ENCODE results near the gene ARRDC1.

The ARRDC1 gene

DNA sequence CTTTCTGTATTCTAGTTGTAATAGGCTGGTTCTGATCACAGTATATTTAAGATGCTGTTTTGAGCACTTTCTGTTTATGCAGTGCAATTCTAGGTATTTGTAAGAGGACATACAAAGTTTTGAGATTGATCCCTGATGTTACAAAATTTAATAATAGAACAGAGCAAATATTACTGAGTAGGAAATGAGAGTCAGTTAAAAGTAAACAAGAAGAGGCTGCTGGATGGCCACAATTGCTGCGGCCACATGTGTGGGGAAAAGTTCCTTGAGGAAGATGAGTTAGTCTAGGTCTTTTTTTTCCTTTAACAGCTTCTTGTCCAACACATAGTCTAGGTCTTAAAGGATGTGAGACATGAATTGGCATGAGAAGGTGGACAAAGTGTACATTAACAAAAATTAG is 24.6 kb downstream of the ARRDC1 start:
- peaks cover 15 to 42% of the 10 kb centered on the region in 2 donors for H3K36me3 Mint-ChIP-seq
- no peaks in the 10 kb centered on the region for H3K9me3 Mint-ChIP-seq
- H3K27ac Mint-ChIP-seq: no peak overlapping the region
- no peaks in the 10 kb centered on the region for H3K27me3 Mint-ChIP-seq
- H3K4me3 Mint-ChIP-seq: no peak overlapping the region
- peaks cover 37 to 66% of the 10 kb centered on the region in 2 donors for H3K4me1 Mint-ChIP-seq
- no peak for DNase-seq
- ATAC-seq (replicated peaks): no peak

DNA sequence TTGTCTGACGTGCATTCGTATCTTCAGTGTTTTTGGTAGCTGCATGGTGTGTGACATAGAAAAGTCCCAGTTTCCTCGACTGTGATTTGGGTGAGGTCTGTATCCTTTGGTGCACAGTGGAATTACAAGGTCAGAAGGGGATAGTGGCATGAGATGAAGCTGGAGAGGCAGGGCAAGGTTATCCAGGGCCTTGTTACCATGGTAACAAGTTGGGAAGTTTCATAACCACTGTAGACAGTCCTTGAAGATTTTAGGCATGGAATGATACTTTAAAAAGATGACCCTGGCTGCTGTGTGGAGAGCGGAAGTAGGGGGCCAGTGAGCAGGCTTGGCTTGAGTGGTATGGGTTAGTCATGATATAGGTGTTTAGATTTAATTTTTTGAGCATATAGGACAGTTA is 25.2 kb downstream of the ARRDC1 start:
- Mint-ChIP-seq H3K27ac (peak overlapping the region; percentile 25), H3K36me3 (peaks cover 12 to 37% of the 10 kb centered on the region in 2 donors), H3K4me1 (peaks cover 34 to 61% of the 10 kb centered on the region in 2 donors), H3K4me3 (peak overlapping the region in 1 of 2 donors; percentile 10), H3K27me3 (no peaks in the 10 kb centered on the region), H3K9me3 (no peaks in the 10 kb centered on the region)
- no peak for ATAC-seq (replicated peaks)
- no peak for DNase-seq

GRCh38 chr9:137631345-137632229 is 26.1 kb downstream of the ARRDC1 start:
- no peak for DNase-seq
- Mint-ChIP-seq H3K27ac (no peak overlapping the region), H3K4me1 (peaks cover 34 to 62% of the 10 kb centered on the region in 2 donors), H3K36me3 (peaks cover 15 to 36% of the 10 kb centered on the region in 2 donors), H3K27me3 (no peaks in the 10 kb centered on the region), H3K9me3 (no peaks in the 10 kb centered on the region), H3K4me3 (no peak overlapping the region)
- no peak for ATAC-seq (replicated peaks)

DNA sequence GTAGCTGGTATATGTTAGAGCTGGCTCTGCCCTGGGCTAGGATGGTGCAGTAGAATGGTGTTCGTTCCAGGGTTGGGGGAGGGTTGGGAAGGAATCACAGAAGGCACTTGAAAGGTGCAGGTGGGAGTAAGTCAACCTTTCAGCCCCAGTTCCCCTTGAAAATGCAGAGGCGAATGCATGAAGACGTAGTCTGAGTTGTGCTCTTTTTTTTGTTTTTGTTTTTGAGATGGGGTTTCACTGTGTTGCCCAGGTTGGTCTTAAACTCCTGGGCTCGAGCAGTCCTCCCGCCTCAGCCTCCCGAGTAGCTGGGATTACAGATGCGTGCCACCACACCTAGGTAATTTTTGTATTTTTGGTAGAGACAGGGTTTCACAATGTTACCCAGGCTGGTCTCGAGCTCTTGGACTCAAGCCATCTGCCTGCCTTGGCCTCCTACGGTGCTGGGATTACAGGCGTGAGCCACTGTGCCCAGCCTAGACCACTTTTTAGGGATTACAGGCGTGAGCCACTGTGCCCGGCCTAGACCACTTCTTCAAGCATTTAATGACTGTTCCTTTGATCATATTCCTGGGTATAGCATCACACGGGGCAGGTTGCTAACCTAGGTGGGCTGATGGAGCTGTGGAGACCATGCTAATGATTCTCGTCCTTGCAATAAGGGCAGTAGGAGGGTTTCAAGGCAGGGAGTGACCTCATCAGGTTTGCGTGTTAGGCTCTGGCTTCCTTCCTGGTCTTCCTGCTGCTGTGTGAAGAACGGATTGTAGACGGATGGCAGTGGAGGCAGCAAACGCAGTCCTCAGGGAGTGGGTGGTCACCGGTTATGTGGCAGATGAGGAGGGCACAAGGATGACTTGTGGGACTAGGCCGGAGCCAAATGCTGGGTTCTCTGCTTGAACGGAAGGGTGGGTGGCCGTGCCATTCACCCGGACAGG is 27.0 kb downstream of the ARRDC1 start:
- ATAC-seq (replicated peaks) (no peak), DNase-seq (no peak)
- peak overlapping the region; percentile 49 for H3K27ac Mint-ChIP-seq
- H3K36me3 Mint-ChIP-seq: peaks cover 19 to 36% of the 10 kb centered on the region in 2 donors
- no peaks in the 10 kb centered on the region for H3K27me3 Mint-ChIP-seq
- H3K4me3 Mint-ChIP-seq: peak overlapping the region in 1 of 2 donors; percentile 17
- H3K9me3 Mint-ChIP-seq: no peaks in the 10 kb centered on the region
- H3K4me1 Mint-ChIP-seq: peaks cover 36 to 61% of the 10 kb centered on the region in 2 donors

DNA sequence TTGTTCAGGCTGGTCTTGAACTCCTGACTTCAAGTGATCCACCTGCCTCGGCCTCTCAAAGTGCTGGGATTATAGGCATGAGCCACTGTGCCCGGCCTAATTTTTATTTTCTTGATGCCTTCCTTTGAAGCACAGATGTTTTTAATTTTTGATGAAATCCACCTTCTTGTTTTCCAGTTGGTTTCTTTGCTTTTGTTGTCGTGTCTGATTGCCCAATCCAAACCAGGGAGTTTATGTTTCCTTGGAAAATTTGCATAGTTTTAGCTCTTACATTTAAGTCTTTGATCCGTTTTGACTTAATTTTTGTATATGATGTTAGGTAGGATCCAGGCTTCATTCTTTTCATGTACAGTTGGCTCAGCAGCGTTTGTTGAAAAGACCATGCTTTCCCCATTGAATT is 28.5 kb downstream of the ARRDC1 start:
- no peak for DNase-seq
- peak overlapping the region; percentile 9 for H3K27ac Mint-ChIP-seq
- H3K9me3 Mint-ChIP-seq: no peaks in the 10 kb centered on the region
- peaks cover 32 to 60% of the 10 kb centered on the region in 2 donors for H3K4me1 Mint-ChIP-seq
- no peak for ATAC-seq (replicated peaks)
- H3K27me3 Mint-ChIP-seq: no peaks in the 10 kb centered on the region
- H3K36me3 Mint-ChIP-seq: peaks cover 22 to 35% of the 10 kb centered on the region in 2 donors
- H3K4me3 Mint-ChIP-seq: no peak overlapping the region

GRCh38 chr9:137638680-137639079 is 33.2 kb downstream of the ARRDC1 start:
- ATAC-seq (replicated peaks) (no peak), DNase-seq (no peak)
- peak overlapping the region; percentile 71 to 72 for H3K4me3 Mint-ChIP-seq
- peak overlapping the region; percentile 54 for H3K27ac Mint-ChIP-seq
- H3K4me1 Mint-ChIP-seq: peaks cover 25 to 60% of the 10 kb centered on the region in 2 donors
- peaks cover 30 to 39% of the 10 kb centered on the region in 2 donors for H3K36me3 Mint-ChIP-seq
- no peaks in the 10 kb centered on the region for H3K27me3 Mint-ChIP-seq
- no peaks in the 10 kb centered on the region for H3K9me3 Mint-ChIP-seq

DNA sequence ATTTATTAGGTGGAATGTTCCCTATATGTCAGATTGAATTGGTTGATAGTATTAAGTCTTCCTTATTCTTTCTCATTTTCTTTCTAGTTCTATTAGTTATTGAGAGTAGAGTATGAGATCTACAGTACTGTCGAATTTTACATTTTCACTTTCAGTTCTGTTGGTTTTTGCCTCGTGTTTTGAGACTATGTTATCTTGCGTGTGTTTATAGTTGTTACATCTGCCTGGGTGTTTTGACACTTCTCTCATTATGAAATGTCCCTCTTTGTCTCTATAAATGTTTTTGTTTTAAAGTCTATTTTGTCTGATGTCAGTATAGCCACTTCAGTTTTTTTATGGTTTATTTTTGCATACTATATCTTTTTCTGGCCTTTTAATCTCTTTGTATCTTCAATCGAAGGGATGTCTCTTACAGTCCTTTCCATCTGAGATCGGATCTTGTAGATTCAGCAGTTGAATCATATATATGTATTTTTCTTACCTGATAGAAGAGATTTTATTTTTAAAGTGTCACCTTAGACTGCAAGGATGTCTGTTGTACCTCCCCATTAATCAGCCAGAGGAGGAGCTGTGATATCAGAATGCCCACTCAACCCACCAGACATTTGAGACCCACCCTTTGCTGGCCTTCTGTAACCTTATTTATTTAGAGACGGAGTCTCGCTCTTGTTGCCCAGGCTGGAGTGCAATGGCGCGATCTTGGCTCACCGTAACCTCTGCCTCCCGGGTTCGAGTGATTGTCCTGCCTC is 34.0 kb downstream of the ARRDC1 start:
- DNase-seq (no peak), ATAC-seq (replicated peaks) (peak; percentile 71 to 72)
- peaks cover 34 to 38% of the 10 kb centered on the region in 2 donors for H3K36me3 Mint-ChIP-seq

DNA sequence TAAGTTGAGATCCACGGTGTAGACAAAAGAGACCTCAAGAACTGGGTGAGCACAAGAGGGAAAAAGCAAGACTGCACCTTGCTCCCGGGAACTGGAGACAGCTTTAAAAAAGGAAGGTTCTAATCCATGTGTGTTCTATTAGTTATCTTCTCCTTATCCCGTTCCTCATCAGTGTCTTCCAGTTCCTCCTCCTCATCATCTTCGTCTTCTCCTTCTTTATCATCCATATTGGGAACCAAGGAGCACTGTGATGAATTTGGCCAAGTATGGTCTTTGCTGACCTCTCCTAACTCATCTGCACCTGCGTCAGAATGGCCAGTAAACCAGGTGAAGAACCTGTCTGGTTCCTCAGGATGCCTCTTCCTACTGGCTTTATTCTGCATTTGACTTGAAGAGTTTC is 35.4 kb downstream of the ARRDC1 start:
- no peak for ATAC-seq (replicated peaks)
- Mint-ChIP-seq H3K36me3 (peaks cover 34 to 38% of the 10 kb centered on the region in 2 donors), H3K27me3 (no peaks in the 10 kb centered on the region), H3K27ac (no peak overlapping the region), H3K4me3 (no peak overlapping the region), H3K4me1 (peaks cover 25 to 56% of the 10 kb centered on the region in 2 donors), H3K9me3 (no peaks in the 10 kb centered on the region)
- DNase-seq: no peak

More for the DNA sequence above, 34.0 kb downstream of the ARRDC1 start:
- Mint-ChIP-seq H3K9me3 (no peaks in the 10 kb centered on the region), H3K4me1 (peaks cover 25 to 59% of the 10 kb centered on the region in 2 donors), H3K4me3 (peak overlapping the region; percentile 70 to 75), H3K27me3 (no peaks in the 10 kb centered on the region), H3K27ac (peak overlapping the region; percentile 70)

DNA sequence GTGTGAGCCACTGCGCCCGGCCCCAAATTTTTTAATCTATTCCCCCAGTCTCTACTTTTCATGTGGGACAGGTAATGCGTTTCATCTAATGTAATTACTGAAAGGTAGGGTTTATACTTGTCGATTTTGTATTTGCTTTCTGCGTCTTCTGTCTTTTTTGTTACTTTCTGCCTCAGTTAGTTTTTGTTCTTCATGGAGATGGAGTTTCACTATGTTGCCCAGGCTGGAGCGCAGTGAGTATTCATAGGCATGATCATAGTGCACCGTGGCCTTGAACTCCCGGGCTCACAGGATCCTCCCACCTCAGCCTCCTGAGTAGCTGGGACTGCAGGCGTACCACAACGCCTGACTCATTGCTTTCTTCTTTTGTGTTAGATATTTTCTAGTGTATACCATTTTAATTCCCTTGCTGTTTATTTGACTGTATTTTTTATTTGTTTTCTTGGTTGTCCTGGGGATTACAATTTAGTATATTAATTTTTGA is 36.7 kb downstream of the ARRDC1 start:
- no peak overlapping the region for H3K27ac Mint-ChIP-seq
- DNase-seq (no peak), ATAC-seq (replicated peaks) (no peak)
- H3K36me3 Mint-ChIP-seq: peaks cover 35 to 46% of the 10 kb centered on the region in 2 donors
- no peaks in the 10 kb centered on the region for H3K9me3 Mint-ChIP-seq
- no peak overlapping the region for H3K4me3 Mint-ChIP-seq
- H3K4me1 Mint-ChIP-seq: peaks cover 29 to 62% of the 10 kb centered on the region in 2 donors
- H3K27me3 Mint-ChIP-seq: no peaks in the 10 kb centered on the region

DNA sequence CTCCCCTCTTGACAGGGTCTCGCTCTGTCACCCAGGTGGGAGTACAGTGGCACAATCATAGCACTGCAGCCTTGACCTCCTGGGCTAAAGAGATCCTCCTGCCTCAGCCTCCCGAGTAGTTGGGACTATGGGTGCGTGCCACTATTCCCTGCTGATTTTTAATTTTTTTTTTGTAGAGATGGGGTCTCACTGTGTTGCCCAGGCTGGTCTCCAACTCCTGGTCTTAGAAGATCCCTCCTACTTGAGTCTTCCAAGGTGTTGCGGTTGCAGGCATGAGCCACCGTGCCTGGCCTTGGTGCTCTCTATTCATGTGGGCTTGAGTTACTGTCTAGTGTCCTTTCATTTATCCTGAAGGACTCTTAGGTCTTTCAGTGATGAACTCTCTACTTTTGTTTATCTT is 37.4 kb downstream of the ARRDC1 start:
- ATAC-seq (replicated peaks) (no peak), DNase-seq (no peak)
- Mint-ChIP-seq H3K27me3 (no peaks in the 10 kb centered on the region), H3K9me3 (no peaks in the 10 kb centered on the region), H3K36me3 (peaks cover 37 to 49% of the 10 kb centered on the region in 2 donors), H3K4me3 (no peak overlapping the region), H3K27ac (no peak overlapping the region), H3K4me1 (peaks cover 37 to 65% of the 10 kb centered on the region in 2 donors)

GRCh38 chr9:137643921-137644320 is 38.4 kb downstream of the ARRDC1 start:
- DNase-seq (no peak), ATAC-seq (replicated peaks) (no peak)
- no peak overlapping the region for H3K4me3 Mint-ChIP-seq
- no peaks in the 10 kb centered on the region for H3K9me3 Mint-ChIP-seq
- peaks cover 37 to 63% of the 10 kb centered on the region in 2 donors for H3K4me1 Mint-ChIP-seq
- no peaks in the 10 kb centered on the region for H3K27me3 Mint-ChIP-seq
- H3K36me3 Mint-ChIP-seq: peaks cover 41 to 53% of the 10 kb centered on the region in 2 donors
- H3K27ac Mint-ChIP-seq: no peak overlapping the region

- Mint-ChIP-seq H3K4me3 (no peak overlapping the region), H3K36me3 (peaks cover 45 to 61% of the 10 kb centered on the region in 2 donors), H3K4me1 (peaks cover 37 to 64% of the 10 kb centered on the region in 2 donors), H3K27ac (no peak overlapping the region), H3K9me3 (no peaks in the 10 kb centered on the region), H3K27me3 (no peaks in the 10 kb centered on the region)
- DNase-seq (no peak), ATAC-seq (replicated peaks) (no peak)
Measured at GRCh38 chr9:137645211-137645610, 39.7 kb downstream of the ARRDC1 start.

- peak overlapping the region in 1 of 2 donors; percentile 43 for H3K4me3 Mint-ChIP-seq
Measured at GRCh38 chr9:137646341-137646740, 40.9 kb downstream of the ARRDC1 start.

More at GRCh38 chr9:137646341-137646740, 40.9 kb downstream of the ARRDC1 start:
- Mint-ChIP-seq H3K4me1 (peaks cover 34 to 60% of the 10 kb centered on the region in 2 donors), H3K27ac (no peak overlapping the region), H3K36me3 (peaks cover 42 to 62% of the 10 kb centered on the region in 2 donors), H3K27me3 (no peaks in the 10 kb centered on the region), H3K9me3 (no peaks in the 10 kb centered on the region)
- DNase-seq (no peak), ATAC-seq (replicated peaks) (no peak)

Data from stimulated activated naive B cell treated with anti-CD40 and anti-IgM and Interleukin-4, amounts not matched to agents 10 μg/mL and 1 μg/mL and 100 μg/mL, for 72 hours (primary cell).